GM23248 (cell line): ENCODE measurements around the gene ADGRF5.

Experiments
- EZH2 ChIP-seq: fragments of 200-600 bp; sonication (generic); IDR thresholded peaks from 2 replicates; pipeline ENCODE4 v1.6.1; 2018; ENCODE audit warnings: antibody characterized with exemption, mild to moderate bottlenecking; ENCODE audit not compliant: insufficient read depth, poor library complexity, severe bottlenecking
- EZH2phosphoT487 ChIP-seq: fragments of 200-600 bp; sonication (generic); IDR thresholded peaks from 2 replicates; pipeline ENCODE4 v1.6.1; 2018; ENCODE audit warnings: antibody characterized with exemption, moderate library complexity, mild to moderate bottlenecking, low read depth; ENCODE audit not compliant: insufficient read depth

GRCh38 chr6:46862381-46862780 lies 59.4 kb downstream of the ADGRF5 start:
- TF ChIP-seq EZH2 (no peak), EZH2phosphoT487 (no peak)
